GF-D8 (cell line): Measurements from ENCODE around the gene HMX1.

Experiments used
- DNase-seq: peaks from one replicate; lab custom pipeline; 2025; lab: John Stamatoyannopoulos, UW

Gene HMX1

DNA sequence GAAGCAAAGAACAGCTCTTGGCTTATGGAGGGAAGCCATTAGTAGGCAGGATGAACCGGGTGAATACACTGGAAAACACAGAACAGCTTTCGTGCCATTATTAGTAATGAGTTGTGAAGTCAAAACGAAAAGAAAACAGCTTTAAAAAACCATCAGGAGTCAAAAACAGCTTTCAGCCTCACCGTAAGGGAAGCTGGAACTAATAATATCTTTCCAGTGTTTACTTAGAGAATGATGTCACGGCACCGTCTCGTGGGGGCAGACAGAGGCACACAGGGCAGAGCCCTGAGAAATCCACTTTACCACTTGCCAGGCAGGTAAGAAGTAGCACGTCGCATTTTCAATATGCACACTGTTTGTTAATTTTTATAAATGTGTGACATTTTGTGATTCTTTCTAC, 37.9 kb upstream of the HMX1 start:
- DNase-seq: no peak

GRCh38 chr4:8908206-8908893, 36.7 kb upstream of the HMX1 start:
- no peak for DNase-seq

DNA sequence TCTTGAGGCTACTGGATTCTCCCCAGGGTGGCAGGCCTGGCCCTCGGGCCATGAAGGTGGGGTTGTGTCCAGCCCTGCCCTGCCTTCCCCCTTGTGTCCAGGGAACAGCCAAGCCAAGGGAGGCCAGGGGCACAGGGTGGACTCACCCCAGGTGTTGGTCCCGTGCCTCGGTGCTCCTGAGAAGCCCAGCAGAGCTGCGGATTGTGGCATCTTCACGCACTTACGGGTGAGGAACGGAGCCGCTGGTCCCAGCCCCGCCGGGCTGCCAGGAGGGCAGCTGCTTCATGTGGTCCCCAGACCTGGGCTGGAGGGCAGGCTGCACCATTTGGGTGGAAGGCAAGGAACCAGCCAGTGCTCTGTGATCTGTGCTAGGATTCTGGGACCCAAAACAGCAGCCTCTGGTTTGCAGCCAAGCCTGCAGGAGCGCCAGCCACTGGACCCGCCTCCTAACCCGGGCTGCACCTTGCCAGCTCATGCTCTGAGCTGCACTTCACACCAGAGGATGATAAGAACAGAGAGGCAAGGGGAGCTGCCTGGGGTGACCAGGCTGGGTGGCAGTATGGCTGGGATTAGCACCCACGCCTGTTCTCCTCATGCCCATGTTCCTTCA, 36.1 kb upstream of the HMX1 start:
- DNase-seq: no peak

GRCh38 chr4:8906991-8907595, 35.5 kb upstream of the HMX1 start:
- no peak for DNase-seq

DNA sequence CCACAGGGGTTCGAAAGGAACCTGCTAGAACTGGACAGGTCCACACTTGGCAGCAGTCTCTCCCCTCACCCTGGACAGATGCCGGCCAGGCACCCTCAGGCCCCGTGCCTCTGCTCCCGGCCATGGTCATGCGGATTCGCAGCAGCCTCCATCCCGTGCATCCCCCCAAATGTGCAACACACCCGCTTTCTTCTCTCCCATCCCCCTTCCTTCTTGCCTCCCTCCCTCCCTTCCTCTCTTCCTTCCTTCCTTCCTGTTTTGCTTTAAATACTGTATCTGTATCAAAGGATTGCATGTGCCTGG, 35.0 kb upstream of the HMX1 start:
- no peak for DNase-seq

- DNase-seq: no peak
These were observed 34.4 kb upstream of the HMX1 start for GRCh38 chr4:8905773-8906667.

- DNase-seq: no peak
These were observed 33.7 kb upstream of the HMX1 start for GRCh38 chr4:8905226-8905772.

DNA sequence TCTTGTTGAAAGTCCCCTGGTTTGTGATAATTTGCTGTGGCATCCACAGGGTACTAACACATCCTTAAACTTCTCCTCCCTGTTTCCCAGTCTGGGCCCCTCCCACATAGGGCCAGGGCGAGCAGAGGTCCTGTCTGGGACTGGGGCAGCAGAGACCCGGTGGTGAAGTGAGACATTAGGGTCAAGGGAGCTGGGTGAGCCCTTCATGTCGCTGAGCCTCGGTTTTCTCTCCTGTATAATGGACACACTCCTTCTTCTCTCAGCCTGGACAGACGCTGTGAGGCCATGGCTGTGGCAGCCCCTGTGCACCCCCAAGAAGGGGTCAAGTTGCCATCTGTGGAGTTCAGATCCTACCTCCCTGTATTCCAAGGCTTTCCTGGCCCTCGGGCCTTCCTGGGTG, 33.0 kb upstream of the HMX1 start:
- no peak for DNase-seq

GRCh38 chr4:8904041-8904501, 32.4 kb upstream of the HMX1 start:
- no peak for DNase-seq

DNA sequence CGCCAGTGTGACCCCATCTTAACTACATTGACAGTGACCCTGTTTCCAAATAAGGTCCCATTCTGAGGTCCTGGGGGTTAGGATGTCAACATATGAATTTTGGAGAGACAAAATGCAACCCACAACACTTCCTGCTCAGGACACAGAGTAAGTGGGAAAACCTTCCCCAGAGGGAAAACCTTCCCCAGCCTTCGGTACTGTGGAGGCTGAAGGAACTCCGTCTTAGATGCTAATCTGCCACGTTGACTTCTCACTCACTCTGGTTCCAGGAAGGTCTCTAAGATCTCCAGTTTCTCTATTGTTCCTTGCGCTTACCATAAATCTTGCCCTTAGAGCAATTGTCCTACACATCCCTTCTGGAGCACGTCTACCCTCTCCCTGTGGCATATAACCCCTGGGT, 29.7 kb upstream of the HMX1 start:
- no peak for DNase-seq

DNA sequence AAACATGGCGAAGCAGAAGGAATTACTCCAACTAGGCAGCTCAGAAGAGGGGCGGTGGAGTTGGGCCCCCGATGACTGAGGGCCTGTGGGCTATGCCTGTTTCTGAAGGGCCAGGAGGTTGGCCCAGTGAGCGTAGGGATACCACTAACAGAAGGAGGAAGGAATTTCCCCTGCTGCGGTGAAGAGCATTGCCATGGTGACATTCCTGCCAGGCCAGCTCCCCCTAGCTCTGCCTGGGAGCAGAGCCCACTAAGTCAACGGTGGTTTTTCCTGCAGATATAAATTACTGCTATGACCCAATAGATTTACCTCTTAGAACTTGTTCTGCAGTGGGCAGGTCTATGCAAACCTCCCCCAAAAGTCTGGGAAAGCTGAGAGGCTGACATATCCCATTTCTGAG, 28.9 kb upstream of the HMX1 start:
- no peak for DNase-seq

DNA sequence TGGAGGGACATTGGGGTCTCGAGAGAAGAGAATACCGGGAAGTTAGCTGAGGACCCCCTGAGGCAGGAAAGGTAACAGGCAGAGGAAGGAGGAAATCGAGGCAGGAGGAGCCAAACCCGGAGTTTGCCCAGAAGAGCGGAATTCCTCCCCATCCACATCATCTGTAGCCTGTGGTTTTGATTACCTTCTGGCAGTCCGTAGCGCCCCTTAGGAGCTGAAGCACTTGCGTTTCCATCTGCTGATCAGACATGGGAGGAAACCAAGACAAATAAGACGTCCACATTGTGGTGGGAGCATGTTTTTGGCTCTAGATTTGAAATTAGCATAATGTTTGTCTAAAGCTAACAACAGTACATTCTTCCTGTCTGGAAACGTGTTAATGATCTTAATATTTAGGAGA, 26.8 kb upstream of the HMX1 start:
- no peak for DNase-seq

DNA sequence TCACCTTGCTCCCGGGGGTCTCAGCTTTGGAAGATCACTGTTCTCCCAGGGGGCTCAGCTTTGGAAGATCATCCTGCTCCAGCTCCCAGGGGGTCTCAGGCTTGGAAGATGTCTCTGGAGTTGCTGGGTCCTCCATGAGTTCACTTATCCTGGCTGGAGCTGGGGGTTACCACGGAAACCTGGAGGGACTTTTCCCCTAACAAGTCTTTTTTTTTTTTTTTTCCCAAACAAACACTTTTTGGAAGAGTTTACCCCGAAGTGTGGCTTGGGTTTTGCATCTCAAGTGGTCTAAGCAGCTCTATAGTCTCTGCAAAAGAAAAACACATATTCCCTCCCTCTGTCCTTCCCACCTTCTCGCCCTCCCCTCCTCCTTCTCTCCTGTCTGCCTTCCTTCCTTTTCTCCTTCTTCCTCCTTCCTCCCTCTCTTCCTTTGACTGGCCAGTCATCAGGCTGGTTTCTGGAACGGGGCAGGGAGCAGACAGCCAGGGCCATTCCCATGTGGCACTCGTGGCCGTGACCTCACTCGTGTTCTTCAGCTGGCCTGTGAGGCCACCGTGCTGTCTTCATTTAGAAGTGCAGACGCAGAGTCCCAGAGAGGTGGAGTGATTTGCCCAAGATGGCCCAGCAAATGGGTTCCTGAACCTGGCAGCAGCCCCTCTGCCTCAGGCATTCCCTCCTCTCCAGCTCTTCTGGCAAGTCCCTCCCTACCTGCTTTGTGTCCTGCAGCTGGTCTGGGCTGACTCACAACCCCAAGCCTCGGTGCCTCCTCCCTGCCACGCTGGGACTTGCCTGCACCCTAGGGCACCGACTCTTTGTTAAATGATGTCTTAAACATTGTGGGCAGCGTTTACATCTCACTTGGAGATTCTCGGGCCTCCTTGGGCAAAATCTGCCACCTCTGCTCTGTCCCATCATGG, 25.9 kb upstream of the HMX1 start:
- no peak for DNase-seq

DNA sequence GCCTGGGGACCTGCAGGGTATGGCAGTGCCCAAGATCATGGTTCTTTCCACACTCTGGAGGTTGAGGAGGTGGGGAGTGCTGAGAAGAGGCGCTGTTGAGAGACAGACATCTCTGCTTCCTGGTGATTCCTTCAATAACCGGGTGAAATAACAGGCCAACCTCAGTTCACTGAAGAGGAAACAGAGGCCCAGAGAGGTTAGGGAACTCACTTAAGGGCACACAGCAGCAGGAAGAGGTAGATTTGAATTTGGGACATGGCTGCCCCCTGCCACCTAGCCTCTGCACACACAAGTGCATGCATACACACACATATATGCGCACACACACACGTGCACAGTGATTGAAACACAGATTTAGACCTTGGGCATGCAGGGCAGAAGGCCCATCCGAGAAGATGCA, 24.9 kb upstream of the HMX1 start:
- no peak for DNase-seq

GRCh38 chr4:8896071-8896470, 24.4 kb upstream of the HMX1 start:
- DNase-seq: no peak

GRCh38 chr4:8895295-8895694, 23.7 kb upstream of the HMX1 start:
- DNase-seq: no peak

DNA sequence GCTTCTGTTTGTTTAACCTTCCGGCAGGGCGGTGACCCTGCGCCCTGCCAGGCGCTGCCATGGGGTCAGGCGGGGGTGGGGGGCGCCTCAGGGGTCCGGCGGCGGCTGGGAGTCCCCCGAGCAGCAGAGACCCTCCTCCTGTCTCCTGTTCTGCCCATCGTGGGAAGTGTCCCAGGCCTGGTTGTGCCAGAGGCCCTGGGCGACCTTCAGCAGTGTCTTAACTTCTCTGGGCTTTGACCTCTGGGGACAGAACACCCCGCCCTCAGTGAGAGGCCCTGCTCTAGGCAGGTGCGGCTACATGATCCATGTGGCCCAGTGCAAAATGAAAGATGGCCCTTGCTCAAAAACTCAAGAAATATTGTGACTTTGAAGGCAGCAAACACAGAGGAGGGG, 22.8 kb upstream of the HMX1 start:
- DNase-seq: no peak

DNA sequence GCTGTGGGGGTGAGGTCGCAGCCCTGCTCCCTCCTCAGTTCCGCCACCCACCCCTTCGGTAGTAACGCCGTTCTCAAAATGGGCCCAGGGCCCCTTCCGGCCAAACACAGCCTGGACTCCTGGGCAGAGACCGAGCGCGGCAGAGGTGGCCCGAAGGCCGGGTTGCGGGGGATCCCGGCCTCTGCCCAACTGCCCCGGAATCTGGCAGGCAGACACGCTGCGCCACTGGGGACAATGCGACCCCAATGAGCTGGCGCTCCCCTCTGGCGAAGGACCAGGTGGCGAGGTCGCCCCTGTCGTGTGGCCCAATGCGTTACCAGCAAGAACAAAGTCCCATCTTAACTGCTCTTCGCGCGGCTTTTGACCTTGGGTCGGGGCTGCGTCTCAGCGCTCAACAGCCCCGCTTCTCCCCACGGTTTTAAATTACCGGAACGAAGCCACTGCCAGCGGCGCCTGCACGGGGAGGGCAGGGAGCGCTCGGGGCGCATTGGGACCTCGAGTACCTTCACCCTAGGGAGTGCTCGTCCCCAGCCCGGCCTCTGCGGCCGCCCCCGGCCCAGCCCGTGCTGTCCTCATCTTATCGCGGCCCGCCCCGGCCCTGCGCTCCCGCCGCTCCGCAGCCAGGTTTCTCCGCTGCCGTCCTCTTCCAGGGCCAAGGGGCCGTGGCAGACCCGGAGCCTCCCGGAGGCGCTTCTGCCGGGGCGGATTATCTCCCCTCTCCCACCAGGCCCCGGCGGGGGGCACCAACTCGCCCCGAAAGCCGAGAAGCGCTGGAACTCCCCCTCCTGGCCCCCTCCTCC, 22.2 kb upstream of the HMX1 start:
- no peak for DNase-seq

- DNase-seq: no peak
These were observed 21.6 kb upstream of the HMX1 start for GRCh38 chr4:8893227-8893623.

DNA sequence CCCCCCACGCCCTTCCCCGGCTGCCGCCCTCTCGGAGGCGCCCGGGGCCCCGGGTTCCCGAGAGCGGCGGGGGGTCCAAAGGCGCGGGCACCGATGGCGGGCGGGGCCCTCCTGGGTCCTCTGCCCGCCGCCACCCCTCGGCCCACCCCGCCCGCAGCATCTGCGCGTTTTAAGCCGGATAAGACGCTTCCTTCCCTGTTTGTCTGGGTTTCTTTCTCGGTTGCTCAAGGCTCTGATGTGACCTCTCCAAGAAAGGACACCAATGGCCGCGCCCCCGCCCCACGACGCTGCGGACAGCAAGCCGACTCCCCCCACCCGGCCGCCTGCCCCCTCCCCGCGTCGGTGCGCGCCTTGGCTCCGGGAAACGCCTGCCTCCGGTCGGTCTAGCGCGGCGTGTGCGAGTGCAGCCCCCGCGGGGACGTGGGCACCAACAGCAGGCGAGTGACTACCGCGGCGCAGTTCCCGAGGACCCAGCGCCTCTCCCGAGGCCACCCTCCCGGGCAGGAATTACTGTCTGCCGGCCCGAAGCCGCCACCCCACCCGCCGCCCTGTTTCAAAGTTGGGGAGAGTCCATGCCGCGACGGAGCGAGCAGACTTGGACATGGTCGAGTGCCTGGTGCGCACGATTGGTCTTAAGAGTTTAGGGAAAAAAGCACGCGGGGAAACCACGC, 21.1 kb upstream of the HMX1 start:
- DNase-seq: no peak
